CD14-positive monocyte (primary cell): ENCODE data around the gene LIPJ. TPM values are rescaled to one million over a fixed set of nuclear protein-coding genes. Genes with fewer than 3 reads are reported as not detected.

Experiments used
- DNase-seq, 3 donors: peaks; one replicate each; pipeline ENCODE4 v3.0.0-alpha.2; 2011 to 2022
- H2AFZ ChIP-seq: 2 replicates; pipeline ENCODE4 v1.6.0; 2012; ENCODE audit warnings: mild to moderate bottlenecking, low read depth, low read length, inconsistent platforms; ENCODE audit not compliant: insufficient read depth, poor library complexity, severe bottlenecking
- H3K27ac ChIP-seq, 2 donors: 1 replicate in 1 of 2; 2 replicates in 1 of 2; pipeline ENCODE4 v1.5.1; 2012 to 2013; ENCODE audit warnings: low read length in 2 of 2, control low read depth in 1 of 2, inconsistent platforms in 1 of 2, low read depth in 1 of 2, mild to moderate bottlenecking in 1 of 2
- H3K27me3 ChIP-seq, 2 donors: one replicate each; pipeline versions ENCODE4 v1.6.0 to v1.6.1; 2011 to 2013; ENCODE audit warnings: low read length in 2 of 2; ENCODE audit not compliant: control insufficient read depth in 2 of 2, insufficient read depth in 2 of 2
- H3K36me3 ChIP-seq, 2 donors: replicated peaks in 1 of 2; 1 replicate in 1 of 2; 2 replicates in 1 of 2; pipeline versions ENCODE4 v1.5.1 to v1.6.1; 2012 to 2013; ENCODE audit warnings: low read length in 2 of 2, control low read depth in 1 of 2, inconsistent platforms in 1 of 2, mild to moderate bottlenecking in 1 of 2; ENCODE audit not compliant: insufficient read depth in 2 of 2, control insufficient read depth in 1 of 2
- H3K4me1 ChIP-seq, 2 donors: 1 replicate in 1 of 2; 2 replicates in 1 of 2; pipeline versions ENCODE4 v1.5.1 to v1.6.1; 2012 to 2013; ENCODE audit warnings: low read length in 2 of 2, control low read depth in 1 of 2, inconsistent platforms in 1 of 2, mild to moderate bottlenecking in 1 of 2, moderate library complexity in 1 of 2; ENCODE audit not compliant: insufficient read depth in 2 of 2, control insufficient read depth in 1 of 2
- H3K4me2 ChIP-seq: replicated peaks from 2 replicates; pipeline ENCODE3; 2012; ENCODE audit warnings: low read length, moderate library complexity, mild to moderate bottlenecking; ENCODE audit not compliant: poor library complexity, severe bottlenecking; ENCODE audit errors: extremely low read depth
- H3K4me3 ChIP-seq, 3 experiments: fragments of 200-600 bp in 1 of 3; sonication (generic) in 1 of 3; replicated peaks in 1 of 3; 1 replicate in 2 of 3; 2 replicates in 1 of 3; pipeline ENCODE4 v1.5.1; 2011 to 2013; ENCODE audit warnings: low read length in 3 of 3, mild to moderate bottlenecking in 3 of 3, control low read depth in 2 of 3, low read depth in 2 of 3, inconsistent platforms in 1 of 3, moderate library complexity in 1 of 3
- H3K79me2 ChIP-seq: 2 replicates; pipeline ENCODE4 v1.6.0; 2012; ENCODE audit warnings: mild to moderate bottlenecking, control low read depth, inconsistent platforms, low read length, moderate library complexity; ENCODE audit not compliant: insufficient read depth
- H3K9ac ChIP-seq: 2 replicates; pipeline ENCODE4 v1.6.0; 2017; ENCODE audit warnings: low read length, mild to moderate bottlenecking; ENCODE audit not compliant: insufficient read depth, poor library complexity, severe bottlenecking
- H3K9me3 ChIP-seq, 2 donors: replicated peaks in 1 of 2; 1 replicate in 1 of 2; 2 replicates in 1 of 2; pipeline versions ENCODE4 v1.5.1 to v1.6.1; 2012 to 2013; ENCODE audit warnings: low read length in 2 of 2, control low read depth in 1 of 2; ENCODE audit not compliant: control insufficient read depth in 1 of 2, insufficient read depth in 1 of 2
- H4K20me1 ChIP-seq: 2 replicates; pipeline ENCODE4 v1.6.0; 2012; ENCODE audit warnings: mild to moderate bottlenecking, low read length, control low read depth, moderate library complexity; ENCODE audit not compliant: insufficient read depth
- H3K27ac Mint-ChIP-seq, 7 donors: one replicate each; pipeline ENCODE4 v1.8.0; 2020; ENCODE audit warnings: mild to moderate bottlenecking in 7 of 7, mixed read lengths in 7 of 7, moderate library complexity in 6 of 7, inconsistent platforms in 2 of 7
- H3K27me3 Mint-ChIP-seq, 3 donors: one replicate each; pipeline ENCODE4 v1.8.0; 2021 to 2022; ENCODE audit warnings: low read depth in 3 of 3, mild to moderate bottlenecking in 3 of 3, mixed read lengths in 3 of 3, moderate library complexity in 3 of 3, inconsistent platforms in 1 of 3
- H3K36me3 Mint-ChIP-seq, 2 donors: one replicate each; pipeline ENCODE4 v1.8.0; 2020; ENCODE audit warnings: mixed read lengths in 2 of 2, inconsistent platforms in 1 of 2, mild to moderate bottlenecking in 1 of 2
- H3K4me1 Mint-ChIP-seq: one replicate; pipeline ENCODE4 v1.8.0; 2020; ENCODE audit warnings: mild to moderate bottlenecking, mixed read lengths
- H3K4me3 Mint-ChIP-seq, 2 donors: one replicate each; pipeline ENCODE4 v1.8.0; 2020; ENCODE audit warnings: mild to moderate bottlenecking in 2 of 2, mixed read lengths in 2 of 2, moderate library complexity in 1 of 2
- H3K9me3 Mint-ChIP-seq, 7 donors: one replicate each; pipeline ENCODE4 v1.8.0; 2020 to 2022; ENCODE audit warnings: mixed read lengths in 7 of 7, mild to moderate bottlenecking in 6 of 7, moderate library complexity in 6 of 7, inconsistent platforms in 2 of 7
- CTCF ChIP-seq: fragments of 200-600 bp; IDR thresholded peaks from one replicate; pipeline ENCODE4 v1.8.0; 2022; ENCODE audit warnings: antibody characterized with exemption, mild to moderate bottlenecking
- WGBS: methylation state at CpG from one replicate; pipeline ENCODE4 v1.1.5; 2013; ENCODE audit warnings: missing lambda C conversion rate; ENCODE audit not compliant: insufficient coverage; 5-methylcytosine and 5-hydroxymethylcytosine counted together
- intact Hi-C, 2 donors: fragments of 100-400 bp; cut with micrococcal nuclease; formaldehyde crosslinking; loops; one replicate each; pipeline versions ENCODE4 v1.15.0 to v1.15.1; 2023
- polyA plus RNA-seq, 3 donors: library from polyadenylated mRNA; depleted of rRNA in 1 of 3; unstranded in 2 of 3; stranded (reverse) in 1 of 3; fragments of 300-500 nt in 2 of 3; fragments of >200 nt in 1 of 3; fragmentation: Illumina TruSeq in 2 of 3; gene quantifications; 1 replicate in 2 of 3; 2 replicates in 1 of 3; pipeline ENCODE4 v1.2.3, GENCODE V29; 2012 to 2021
- small RNA-seq: library from RNA; depleted of rRNA; stranded (forward); fragments of <200 nt; gene quantifications from one replicate; pipeline ENCODE3, GENCODE V24; 2012; ENCODE audit warnings: low read depth; ENCODE audit not compliant: insufficient read length

The LIPJ gene
- polyA plus RNA-seq, 3 donors, result 0.04 TPM; not detected in 2

- no peaks in the 10 kb centered on the region for H3K9me3 ChIP-seq
- H3K4me3 Mint-ChIP-seq, result no peak overlapping the region
Measured at GRCh38 chr10:88652616-88653015, 66.1 kb downstream of the LIPJ start.

More at GRCh38 chr10:88652616-88653015, 66.1 kb downstream of the LIPJ start:
- Mint-ChIP-seq H3K9me3 (peaks cover 0 to 2% (median 0%) of the 10 kb centered on the region in 7 donors), H3K27ac (no peak overlapping the region), H3K36me3 (no peaks in the 10 kb centered on the region), H3K27me3 (peaks cover 0 to 2% (median 0%) of the 10 kb centered on the region in 3 donors), H3K4me1 (no peaks in the 10 kb centered on the region)
- Histone ChIP-seq H3K4me3 (no peak overlapping the region), H2AFZ (no peak overlapping the region), H3K4me1 (no peaks in the 10 kb centered on the region), H3K27me3 (no peaks in the 10 kb centered on the region), H3K27ac (no peak overlapping the region), H3K36me3 (no peaks in the 10 kb centered on the region), H3K79me2 (no peaks in the 10 kb centered on the region), H3K9ac (no peak overlapping the region), H3K4me2 (no peak overlapping the region), H4K20me1 (no peaks in the 10 kb centered on the region)
- WGBS, result no CpG with 5 or more reads among the region's 2 CpGs
- intact Hi-C loops, result no loop called here
- no peak for TF ChIP-seq CTCF
- no peak for DNase-seq

Small RNAs within 50 kb of the gene (small RNA-seq; reads per million reads assigned to genes)
- gene RF00019, result not detected

Other genes starting within 250 kb of the LIPJ start
- gene RNLS, start 3.4 kb upstream of the LIPJ start, polyA plus RNA-seq, result 1 to 10 TPM; 3.3 to 3.9 (median 3.7) TPM
- gene LIPF, start 77.7 kb downstream of the LIPJ start, polyA plus RNA-seq, result not detected
- gene LIPK, start 119.5 kb downstream of the LIPJ start, polyA plus RNA-seq, result not detected
- 10 to 100 TPM in 2 of 3 donors, 1 to 10 TPM in 1; 8.9 to 12.9 (median 10.1) TPM for gene LIPN, start 173.3 kb downstream of the LIPJ start, polyA plus RNA-seq
- not detected for gene LIPM, start 216.0 kb downstream of the LIPJ start, polyA plus RNA-seq